Fibroblast of villous mesenchyme (primary cell): ENCODE measurements around the gene ZNF275. TPM values are rescaled to one million over a fixed set of nuclear protein-coding genes. Genes with fewer than 3 reads are reported as not detected.
"Not testable (repeated sequence)": the region's sequence is repeated elsewhere in the genome, so short reads cannot be mapped to it uniquely, and the experiment has no call there.

Experiments
- DNase-seq: peaks from one replicate; pipeline ENCODE4 v3.0.0-alpha.2; 2010; ENCODE audit warnings: low read depth
- H3K4me3 ChIP-seq: 2 replicates; pipeline ENCODE4 v1.5.1; 2011; ENCODE audit warnings: low read depth, mild to moderate bottlenecking, low read length
- CTCF ChIP-seq: IDR thresholded peaks from 2 replicates; pipeline ENCODE4 v1.5.1; 2012; ENCODE audit warnings: low read depth, mild to moderate bottlenecking, low read length; ENCODE audit not compliant: insufficient read depth
- total RNA-seq: library from RNA; depleted of rRNA; stranded (reverse); fragments of >200 nt; gene quantifications from 2 replicates; pipeline ENCODE4 v1.2.3, GENCODE V29; 2012

ZNF275 gene
- total RNA-seq, 1 donor = 13.4 TPM

GRCh38 chrX:153312041-153312440 lies 21.9 kb upstream of the ZNF275 start:
- DNase-seq = no peak
- H3K4me3 ChIP-seq = no peak overlapping the region
- no peak for TF ChIP-seq CTCF

- H3K4me3 ChIP-seq = no peak overlapping the region
- DNase-seq = no peak
- TF ChIP-seq CTCF = no peak
Measured at GRCh38 chrX:153312842-153313241, 21.1 kb upstream of the ZNF275 start.

DNA sequence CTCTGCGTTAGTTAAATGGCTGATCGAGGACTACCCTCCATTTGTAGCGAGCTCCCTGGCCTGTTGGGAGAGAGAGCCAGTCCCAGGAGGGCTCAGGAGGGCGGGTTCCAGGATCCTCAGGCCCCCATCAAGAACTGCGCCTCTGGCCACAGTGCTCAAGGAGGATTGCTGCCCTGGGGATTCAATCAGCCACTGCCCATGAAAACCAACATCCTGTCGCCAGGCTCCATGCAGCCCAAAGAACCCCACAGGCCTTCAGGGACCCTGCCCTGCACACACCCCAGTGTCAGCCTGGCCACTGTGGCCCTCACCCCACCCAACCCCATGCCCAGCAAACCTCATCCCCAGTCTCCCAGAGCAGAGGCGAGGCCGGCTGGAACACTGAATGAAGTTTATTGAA lies 16.6 kb upstream of the ZNF275 start:
- no peak for TF ChIP-seq CTCF
- no peak for DNase-seq

GRCh38 chrX:153317996-153318722 lies 15.8 kb upstream of the ZNF275 start:
- no peak for TF ChIP-seq CTCF
- no peak for DNase-seq
- no peak overlapping the region for H3K4me3 ChIP-seq

More for the DNA sequence above, 16.6 kb upstream of the ZNF275 start:
- H3K4me3 ChIP-seq = no peak overlapping the region

DNA sequence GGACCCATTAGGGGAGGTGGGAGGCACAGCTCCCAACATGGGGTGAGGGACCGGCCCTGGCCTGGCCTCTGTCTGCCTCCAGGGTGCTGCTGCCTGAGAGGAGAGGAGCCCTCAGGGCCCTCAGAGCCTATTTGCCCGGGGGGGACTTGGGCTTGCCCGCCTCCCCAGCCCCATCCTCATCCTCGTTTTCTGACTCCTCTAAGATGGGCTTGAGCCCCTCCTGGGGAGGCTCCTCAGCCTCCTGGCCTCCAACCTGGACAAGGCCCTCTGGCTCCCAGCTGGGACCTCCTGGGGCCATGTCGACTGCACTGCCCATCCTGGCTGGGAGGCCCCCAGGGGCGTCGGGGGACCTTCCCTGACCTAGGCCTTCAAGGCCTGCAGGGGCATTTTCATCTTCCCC lies 15.1 kb upstream of the ZNF275 start:
- no peak overlapping the region for H3K4me3 ChIP-seq
- TF ChIP-seq CTCF = no peak
- no peak for DNase-seq

DNA sequence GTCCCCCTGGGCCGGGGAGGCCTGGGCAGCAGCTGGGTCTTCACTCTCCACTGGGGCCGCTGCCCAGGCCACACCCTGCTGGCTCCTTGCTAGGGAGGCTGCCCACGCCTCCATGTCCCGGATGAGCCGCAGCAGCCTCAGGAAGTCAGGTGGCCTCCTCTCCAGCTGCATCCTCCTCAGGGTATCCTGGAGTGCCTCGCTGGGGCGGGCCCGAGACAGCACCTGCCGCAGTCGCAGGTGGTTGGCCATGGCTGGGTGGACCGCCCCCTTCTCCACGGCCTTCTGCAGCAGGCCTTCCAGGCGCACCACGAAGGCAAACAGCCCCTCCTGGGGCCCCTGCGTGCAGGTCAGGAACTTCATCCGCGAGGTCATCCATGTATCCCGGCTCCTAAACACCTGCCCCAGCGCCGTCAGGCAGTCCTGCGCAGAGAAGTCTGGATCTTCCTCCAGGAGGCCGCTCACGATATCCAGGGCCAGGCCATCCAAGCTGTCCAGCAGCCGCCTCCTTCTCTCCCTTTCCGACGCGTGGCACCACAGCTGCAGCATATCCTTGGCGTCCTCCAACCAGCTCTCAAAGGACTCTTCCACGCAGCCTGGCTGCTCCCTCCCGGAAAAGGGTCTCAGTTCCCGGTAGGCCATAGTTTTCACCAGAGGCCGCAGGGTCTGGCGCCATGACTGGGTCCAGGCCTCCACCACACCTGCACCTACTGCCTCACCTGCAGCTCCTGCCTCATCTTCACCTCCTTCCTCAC lies 14.5 kb upstream of the ZNF275 start:
- no peak for TF ChIP-seq CTCF
- DNase-seq = no peak
- no peak overlapping the region for H3K4me3 ChIP-seq

DNA sequence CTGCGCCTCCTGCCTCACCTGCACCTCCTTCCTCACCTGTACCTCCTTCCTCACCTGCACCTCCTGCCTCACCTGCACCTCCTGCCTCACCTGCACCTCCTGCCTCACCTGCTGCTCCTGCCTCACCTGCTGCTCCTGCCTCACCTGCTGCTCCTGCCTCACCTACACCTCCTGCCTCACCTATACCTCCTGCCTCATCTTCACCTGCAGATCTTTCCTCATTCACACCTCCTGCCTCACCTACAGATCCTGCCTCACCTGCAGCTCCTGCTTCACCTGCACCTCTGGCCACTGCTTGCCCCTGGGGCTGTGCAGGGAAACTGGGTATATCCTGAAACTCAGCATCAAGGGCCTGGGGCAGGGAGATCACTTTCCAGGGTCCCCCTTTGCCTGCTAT lies 13.9 kb upstream of the ZNF275 start:
- H3K4me3 ChIP-seq, DNase-seq: not testable (repeated sequence)
